SK-N-SH (cell line): ENCODE measurements around the gene ZNF579. TPM values are rescaled to one million over a fixed set of nuclear protein-coding genes. Genes with fewer than 3 reads are reported as not detected.
A peak's percentile ranks its signal among the peaks of the same experiment; 100 is the strongest.

Experiments used
- CTCF ChIA-PET: fragments of 300-600, 350-600 bp; formaldehyde crosslinking; extraction: SDS; loops from one replicate; lab custom pipeline; 2021; lab: Yijun Ruan, JAX
- POLR2A ChIA-PET: fragments of 350-600 bp; sonication (Branson Sonifier 250); formaldehyde crosslinking; extraction: SDS; loops from one replicate; lab custom pipeline; 2020; ENCODE audit warnings: antibody characterized with exemption, inconsistent platforms; lab: Yijun Ruan, JAX
- DNase-seq: peaks from one replicate; pipeline ENCODE4 v3.0.0; 2012
- H2AFZ ChIP-seq: fragments of 200-600 bp; sonication (generic); 2 replicates; pipeline ENCODE4 v1.8.1; 2016; ENCODE audit warnings: antibody characterized with exemption, mild to moderate bottlenecking, low read depth
- H3F3A ChIP-seq: fragments of 200-600 bp; sonication (generic); replicated peaks from 2 replicates; pipeline ENCODE3; 2016; ENCODE audit warnings: antibody characterized with exemption, mild to moderate bottlenecking; ENCODE audit not compliant: insufficient read depth
- H3K27ac ChIP-seq, 2 experiments: fragments of 200-500 bp in 1 of 2; fragments of 200-600 bp in 1 of 2; sonication (Bioruptor generic) in 1 of 2; sonication (generic), shearing (Covaris generic) in 1 of 2; 2 replicates each; pipeline versions ENCODE4 v1.5.1 to v1.6.1; 2014 to 2016; ENCODE audit warnings: low read depth in 2 of 2, inconsistent platforms in 1 of 2, low read length in 1 of 2, mild to moderate bottlenecking in 1 of 2, mixed read lengths in 1 of 2
- H3K27me3 ChIP-seq: fragments of 200-600 bp; sonication (generic), shearing (Covaris generic); 2 replicates; pipeline ENCODE4 v1.6.1; 2016; ENCODE audit warnings: mixed run types; ENCODE audit not compliant: insufficient read depth
- H3K36me3 ChIP-seq, 2 experiments: fragments of 200-500 bp in 1 of 2; fragments of 200-600 bp in 1 of 2; sonication (Bioruptor generic) in 1 of 2; sonication (generic) in 1 of 2; replicated peaks in 1 of 2; 2 replicates each; pipeline versions ENCODE3 to v1.5.1; 2014 to 2016; ENCODE audit warnings: low read length in 1 of 2, mild to moderate bottlenecking in 1 of 2; ENCODE audit not compliant: insufficient read depth in 2 of 2, control insufficient read depth in 1 of 2
- H3K4me1 ChIP-seq, 2 experiments: fragments of 200-500 bp in 1 of 2; fragments of 200-600 bp in 1 of 2; sonication (Bioruptor generic) in 1 of 2; sonication (generic), shearing (Covaris generic) in 1 of 2; 2 replicates each; pipeline versions ENCODE4 v1.5.1 to v1.6.1; 2014 to 2016; ENCODE audit warnings: low read depth in 1 of 2, low read length in 1 of 2, mixed run types in 1 of 2; ENCODE audit not compliant: insufficient read depth in 2 of 2, control insufficient read depth in 1 of 2
- H3K4me2 ChIP-seq: fragments of 200-600 bp; sonication (generic), shearing (Covaris generic); 2 replicates; pipeline ENCODE4 v1.6.1; 2017; ENCODE audit warnings: mixed run types
- H3K4me3 ChIP-seq, 2 experiments: fragments of 200-500 bp in 1 of 2; fragments of 200-600 bp in 1 of 2; sonication (Bioruptor generic) in 1 of 2; sonication (generic), shearing (Covaris generic) in 1 of 2; 2 replicates each; pipeline versions ENCODE4 v1.5.1 to v1.8.1; 2014 to 2016; ENCODE audit warnings: low read depth in 2 of 2, inconsistent platforms in 1 of 2, low read length in 1 of 2, mild to moderate bottlenecking in 1 of 2, mixed read lengths in 1 of 2, moderate library complexity in 1 of 2
- H3K79me2 ChIP-seq: fragments of 200-600 bp; sonication (generic); 2 replicates; pipeline ENCODE4 v1.8.1; 2017; ENCODE audit warnings: mild to moderate bottlenecking; ENCODE audit not compliant: insufficient read depth
- H3K9ac ChIP-seq: fragments of 200-600 bp; sonication (generic); 2 replicates; pipeline ENCODE4 v1.6.1; 2017; ENCODE audit warnings: mixed run types
- H3K9me2 ChIP-seq: fragments of 200-600 bp; sonication (generic); 2 replicates; pipeline ENCODE4 v1.6.1; 2017; ENCODE audit warnings: mixed run types
- H3K9me3 ChIP-seq: fragments of 200-600 bp; sonication (generic); 2 replicates; pipeline ENCODE4 v1.6.1; 2017; ENCODE audit warnings: mixed run types, mild to moderate bottlenecking, moderate library complexity
- H4K20me1 ChIP-seq: fragments of 200-600 bp; sonication (generic); 2 replicates; pipeline ENCODE4 v1.6.1; 2017; ENCODE audit warnings: mild to moderate bottlenecking, mixed run types; ENCODE audit not compliant: insufficient read depth
- CHD2 ChIP-seq: fragments of 150-350 bp; IDR thresholded peaks from 2 replicates; pipeline ENCODE4 v1.6.1; 2018; ENCODE audit warnings: low read length; ENCODE audit not compliant: partially characterized antibody
- CTCF ChIP-seq: fragments of 200-600 bp; sonication (generic); IDR thresholded peaks from 2 replicates; pipeline ENCODE4 v1.6.1; 2017; ENCODE audit warnings: antibody characterized with exemption, mild to moderate bottlenecking, moderate library complexity
- ELF1 ChIP-seq: IDR thresholded peaks from 2 replicates; pipeline ENCODE4 v1.4.0; 2012
- FOSL2 ChIP-seq: IDR thresholded peaks from 2 replicates; pipeline ENCODE4 v1.4.0; 2012; ENCODE audit warnings: low read depth, mild to moderate bottlenecking, moderate library complexity, borderline replicate concordance
- FOXJ3 ChIP-seq: sonication (generic); formaldehyde crosslinking; IDR thresholded peaks from 2 replicates; pipeline ENCODE4 v1.5.1; 2020; ENCODE audit warnings: mild to moderate bottlenecking, missing genetic modification reagents
- FOXM1 ChIP-seq: IDR thresholded peaks from 2 replicates; pipeline ENCODE4 v1.4.0; 2012; ENCODE audit warnings: low read depth, mild to moderate bottlenecking
- GATA2 ChIP-seq: sonication (generic); formaldehyde crosslinking; IDR thresholded peaks from 2 replicates; pipeline ENCODE4 v1.5.0; 2020; ENCODE audit warnings: mild to moderate bottlenecking, missing genetic modification reagents
- MAX ChIP-seq: IDR thresholded peaks from 2 replicates; pipeline ENCODE4 v1.4.0; 2012; ENCODE audit warnings: low read depth
- MXI1 ChIP-seq: IDR thresholded peaks from 2 replicates; pipeline ENCODE4 v1.6.1; 2012; ENCODE audit warnings: mild to moderate bottlenecking, low read depth, low read length, improper control_type of control experiment
- NRF1 ChIP-seq: IDR thresholded peaks from 2 replicates; pipeline ENCODE4 v1.6.1; 2012; ENCODE audit warnings: low read depth, mild to moderate bottlenecking, low read length
- PBX3 ChIP-seq: IDR thresholded peaks from 2 replicates; pipeline ENCODE4; 2012
- POLR2AphosphoS5 ChIP-seq: IDR thresholded peaks from 2 replicates; pipeline ENCODE4 v1.6.1; 2012; ENCODE audit warnings: low read depth, low read length
- RAD21 ChIP-seq: IDR thresholded peaks from 2 replicates; pipeline ENCODE4 v1.6.1; 2012; ENCODE audit warnings: mild to moderate bottlenecking, low read length
- REST ChIP-seq: IDR thresholded peaks from 2 replicates; pipeline ENCODE4 v1.6.1; 2012; ENCODE audit warnings: mild to moderate bottlenecking, low read depth, low read length, moderate library complexity
- SIN3A ChIP-seq: IDR thresholded peaks from 2 replicates; pipeline ENCODE4 v1.6.1; 2012; ENCODE audit warnings: low read depth, mild to moderate bottlenecking, low read length, moderate library complexity, borderline replicate concordance
- TAF1 ChIP-seq: IDR thresholded peaks from 2 replicates; pipeline ENCODE4 v1.6.1; 2012; ENCODE audit warnings: low read depth, mild to moderate bottlenecking, low read length, moderate library complexity, borderline replicate concordance
- TCF12 ChIP-seq: IDR thresholded peaks from 2 replicates; pipeline ENCODE4 v1.4.0; 2012
- USF2 ChIP-seq: fragments of 150-350 bp; IDR thresholded peaks from 2 replicates; pipeline ENCODE4 v1.6.1; 2017; ENCODE audit warnings: antibody characterized with exemption, low read length, low read depth, borderline replicate concordance
- YY1 ChIP-seq: IDR thresholded peaks from 2 replicates; pipeline ENCODE4 v1.4.0; 2012; ENCODE audit warnings: low read depth, mild to moderate bottlenecking
- WGBS: methylation state at CpG from one replicate; pipeline ENCODE4 v1.1.6; 2017; ENCODE audit warnings: low lambda C conversion rate; 5-methylcytosine and 5-hydroxymethylcytosine counted together
- polyA plus RNA-seq, 3 experiments: library from polyadenylated mRNA; depleted of rRNA; stranded (reverse); fragments of >200 nt; gene quantifications; 2 replicates each; pipeline ENCODE4 v1.2.3, GENCODE V29; 2012
- TF ChIP-seq, protein P1 (sequence below): fragments of 150-350 bp; IDR thresholded peaks from 2 replicates; pipeline ENCODE4 v1.6.1; 2016; ENCODE audit warnings: mild to moderate bottlenecking, low read depth, low read length

Gene ZNF579
- polyA plus RNA-seq, 1 of the 3 experiments (the other 2 are of a cell fraction): 5.9 TPM

DNA sequence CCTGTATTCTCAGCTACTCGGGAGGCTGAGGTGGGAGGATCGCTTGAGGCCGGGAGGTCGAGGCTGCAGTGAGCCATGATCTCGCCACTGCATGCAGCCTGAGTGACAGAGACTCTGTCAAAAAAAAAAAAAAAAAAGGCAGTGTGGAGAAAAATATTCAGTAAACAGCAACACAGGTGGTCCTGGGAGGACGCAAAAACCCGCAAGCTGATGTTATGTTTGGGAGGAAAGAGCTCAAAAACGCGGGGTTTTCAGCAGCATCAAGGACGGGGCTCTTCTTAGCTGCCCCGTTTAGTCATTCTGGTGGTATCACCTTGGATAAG, 44.3 kb upstream of the ZNF579 start (continued):
- no peak for TF ChIP-seq CHD2
- TF ChIP-seq GATA2 (CRISPR knock-in tag): no peak
- TF ChIP-seq MXI1: no peak
- no peak for TF ChIP-seq TCF12
- TF ChIP-seq SIN3A: no peak
- no peak for TF ChIP-seq FOSL2
- no peak for TF ChIP-seq CTCF
- no peak for TF ChIP-seq FOXM1

GRCh38 chr19:55624109-55625003, 43.7 kb upstream of the ZNF579 start, which contains the start of gene ZNF784:
Gene ZNF784 (minus strand): TSS chr19:55624566. CDS start chr19:55624561, 5 bp downstream.
- TF ChIP-seq TAF1 (peak; percentile 99), FOXM1 (no peak), NRF1 (peak; percentile 74), MAX (peak; percentile 29; the same call in 1 of the 2 replicates), SIN3A (peak; percentile 52; the same call in 1 of the 2 replicates), REST (peak; percentile 47; the same call in 1 of the 2 replicates), GATA2 (CRISPR knock-in tag) (no peak), FOXJ3 (no peak), RAD21 (no peak), CHD2 (peak; percentile 55), YY1 (peak; percentile 94), MXI1 (no peak), USF2 (no peak), POLR2AphosphoS5 (peak; percentile 84), PBX3 (0 out of 2 replicates have a peak, but pooled peaks have one; percentile 3), ELF1 (no peak)
- TF ChIP-seq, protein P1, sequence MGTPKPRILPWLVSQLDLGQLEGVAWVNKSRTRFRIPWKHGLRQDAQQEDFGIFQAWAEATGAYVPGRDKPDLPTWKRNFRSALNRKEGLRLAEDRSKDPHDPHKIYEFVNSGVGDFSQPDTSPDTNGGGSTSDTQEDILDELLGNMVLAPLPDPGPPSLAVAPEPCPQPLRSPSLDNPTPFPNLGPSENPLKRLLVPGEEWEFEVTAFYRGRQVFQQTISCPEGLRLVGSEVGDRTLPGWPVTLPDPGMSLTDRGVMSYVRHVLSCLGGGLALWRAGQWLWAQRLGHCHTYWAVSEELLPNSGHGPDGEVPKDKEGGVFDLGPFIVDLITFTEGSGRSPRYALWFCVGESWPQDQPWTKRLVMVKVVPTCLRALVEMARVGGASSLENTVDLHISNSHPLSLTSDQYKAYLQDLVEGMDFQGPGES: no peak

More at GRCh38 chr19:55624109-55625003, 43.7 kb upstream of the ZNF579 start, which contains the start of gene ZNF784:
- Histone ChIP-seq H3K27me3 (no peaks in the 10 kb centered on the region), H3K4me1 (peaks cover 0 to 2% of the 10 kb centered on the region in 2 experiments; a peak in 1 of 4 replicates), H3K9ac (peak within 1 kb of the TSS; percentile 84), H3K27ac (peak within 1 kb of the TSS; percentile 87 to 90), H4K20me1 (no peaks in the 10 kb centered on the region), H3K36me3 (peaks cover 0 to 3% of the 10 kb centered on the region in 2 experiments), H3K9me2 (no peaks in the 10 kb centered on the region), H3F3A (peaks cover 8% of the 10 kb centered on the region), H3K79me2 (peaks cover 11% of the 10 kb centered on the region; the same call in 1 of the 2 replicates), H3K9me3 (no peaks in the 10 kb centered on the region), H3K4me2 (peak within 1 kb of the TSS; percentile 86), H2AFZ (peak within 1 kb of the TSS; percentile 90), H3K4me3 (peak within 1 kb of the TSS; percentile 52 to 74)
- ChIA-PET POLR2A (interaction anchor here (0.6 to 1.6 kb wide), 10 partner anchors 13 to 371 kb away, joined by 3 to 7 read pairs (median 4); partner anchors contain the start of genes FIZ1, ZNF524 and ZNF628), CTCF (interaction anchor here (1.0 to 4.7 kb wide), 8 partner anchors 9 to 120 kb away, joined by 3 to 30 read pairs (median 5); partner anchors contain the start of gene ZNF865)
- DNase-seq: peak; percentile 97
- under 1% methylated on average over 32 of the region's 56 CpGs for WGBS
